HepG2 (cell line): ENCODE measurements around the gene MMAA. TPM values are rescaled to one million over a fixed set of nuclear protein-coding genes. Genes with fewer than 3 reads are reported as not detected.
A peak's percentile ranks its signal among the peaks of the same experiment; 100 is the strongest.
"Not testable (repeated sequence)": the region's sequence is repeated elsewhere in the genome, so short reads cannot be mapped to it uniquely, and the experiment has no call there.

Source experiments
- ATAC-seq: fragments of 200-7000 bp; cut with Tn5 transposase; 3 replicates; pipeline ENCODE4 v1.9.1; 2020; ENCODE audit warnings: mild to moderate bottlenecking, moderate library complexity
- BruUV-seq: library from RNA; stranded (reverse); fragments of 400-500 nt; replicated peaks from 2 replicates; lab custom pipeline; 2021; lab: Mats Ljungman, UMichigan
- CTCF ChIA-PET: fragments of 300-600 bp; formaldehyde crosslinking; extraction: SDS; loops from one replicate; lab custom pipeline; 2021; ENCODE audit warnings: low total read pairs, inconsistent platforms, low intra/inter-chr PET ratio; lab: Yijun Ruan, JAX
- POLR2A ChIA-PET: fragments of 350-600 bp; sonication (Branson Sonifier 250); formaldehyde crosslinking; loops from one replicate; lab custom pipeline; 2020; ENCODE audit warnings: antibody characterized with exemption, inconsistent platforms; lab: Yijun Ruan, JAX
- DNase-seq: peaks from one replicate; pipeline ENCODE4 v3.0.0-alpha.2; 2015; ENCODE audit warnings: low spot score
- FAIRE-seq: peaks from 3 replicates; lab custom pipeline; 2011; peaks lifted over from hg19 to GRCh38; lab: Jason Lieb, UNC
- H2AFZ ChIP-seq: one replicate; pipeline ENCODE4 v1.6.1; 2011; ENCODE audit warnings: low read length, inconsistent platforms
- H3K27ac ChIP-seq: fragments of 300-600 bp; 3 replicates; pipeline ENCODE4 v1.8.0; 2011; ENCODE audit warnings: mixed run types, mild to moderate bottlenecking, mixed read lengths, low read length, inconsistent platforms; ENCODE audit not compliant: insufficient read depth; ENCODE audit errors: extremely low read length
- H3K27me3 ChIP-seq, 2 experiments: fragments of 200-600 bp in 1 of 2; 2 replicates in 1 of 2; 3 replicates in 1 of 2; pipeline versions ENCODE4 v1.6.0 to v1.8.0; 2011; ENCODE audit warnings: low read length in 2 of 2, mild to moderate bottlenecking in 2 of 2, moderate library complexity in 2 of 2, inconsistent platforms in 1 of 2; ENCODE audit not compliant: insufficient read depth in 2 of 2, control insufficient read depth in 1 of 2
- H3K36me3 ChIP-seq, 2 experiments: fragments of 200-600 bp in 1 of 2; replicated peaks in 1 of 2; 2 replicates in 1 of 2; 3 replicates in 1 of 2; pipeline versions ENCODE4 v1.5.1 to v1.8.0; 2011; ENCODE audit warnings: low read length in 2 of 2, inconsistent platforms in 1 of 2; ENCODE audit not compliant: insufficient read depth in 2 of 2, control insufficient read depth in 1 of 2
- H3K4me1 ChIP-seq: 2 replicates; pipeline ENCODE4 v1.5.1; 2012; ENCODE audit warnings: low read length, inconsistent platforms; ENCODE audit not compliant: insufficient read depth
- H3K4me2 ChIP-seq: 2 replicates; pipeline ENCODE4 v1.6.0; 2011; ENCODE audit warnings: low read depth, low read length, inconsistent platforms
- H3K4me3 ChIP-seq, 3 experiments: fragments of 200-600 bp in 1 of 3; sonication (generic), shearing (Covaris generic) in 1 of 3; replicated peaks in 1 of 3; 2 replicates each; pipeline ENCODE4 v1.5.1; 2011 to 2016; ENCODE audit warnings: low read length in 3 of 3, inconsistent platforms in 2 of 3, low read depth in 2 of 3, mild to moderate bottlenecking in 2 of 3, control low read depth in 1 of 3, mixed read lengths in 1 of 3; ENCODE audit not compliant: insufficient read depth in 1 of 3
- H3K79me2 ChIP-seq: one replicate; pipeline ENCODE4 v1.6.1; 2011; ENCODE audit warnings: low read length, inconsistent platforms; ENCODE audit not compliant: insufficient read depth
- H3K9ac ChIP-seq: 2 replicates; pipeline ENCODE4 v1.6.0; 2011; ENCODE audit warnings: mild to moderate bottlenecking, low read depth, low read length, inconsistent platforms; ENCODE audit not compliant: insufficient read depth
- H3K9me3 ChIP-seq: 2 replicates; pipeline ENCODE4 v1.5.1; 2012; ENCODE audit warnings: mild to moderate bottlenecking, low read length
- H4K20me1 ChIP-seq: 2 replicates; pipeline ENCODE4 v1.6.0; 2011; ENCODE audit warnings: inconsistent platforms, mild to moderate bottlenecking, low read length, moderate library complexity; ENCODE audit not compliant: insufficient read depth
- CREM ChIP-seq, 2 experiments: sonication (generic) in 1 of 2; formaldehyde crosslinking in 1 of 2; IDR thresholded peaks; 2 replicates each; pipeline versions ENCODE4 v1.4.0 to v1.6.1; 2016 to 2020; ENCODE audit warnings: antibody characterized with exemption in 1 of 2, mild to moderate bottlenecking in 1 of 2, missing genetic modification reagents in 1 of 2
- FOXC1 ChIP-seq: sonication (generic); formaldehyde crosslinking; IDR thresholded peaks from 2 replicates; pipeline ENCODE4 v1.8.0; 2022; ENCODE audit warnings: mild to moderate bottlenecking, missing genetic modification reagents, borderline replicate concordance
- GTF2F1 ChIP-seq: fragments of 150-350 bp; IDR thresholded peaks from 2 replicates; pipeline ENCODE4 v1.6.1; 2014; ENCODE audit warnings: low read length
- JUND ChIP-seq: sonication (generic); formaldehyde crosslinking; IDR thresholded peaks from 2 replicates; pipeline ENCODE4 v1.8.0; 2022; ENCODE audit warnings: mild to moderate bottlenecking, missing genetic modification reagents
- NFIC ChIP-seq: IDR thresholded peaks from 2 replicates; pipeline ENCODE4 v1.6.1; 2012; ENCODE audit warnings: mild to moderate bottlenecking, low read length, inconsistent platforms
- RBAK ChIP-seq: sonication (generic); formaldehyde crosslinking; IDR thresholded peaks from 2 replicates; pipeline ENCODE4 v1.5.1; 2020; ENCODE audit warnings: mild to moderate bottlenecking, missing genetic modification reagents
- TCF7L2 ChIP-seq: IDR thresholded peaks from 2 replicates; pipeline ENCODE4 v1.6.1; 2011; ENCODE audit warnings: mild to moderate bottlenecking, low read depth, low read length, moderate library complexity
- ZFP90 ChIP-seq: sonication (generic); formaldehyde crosslinking; IDR thresholded peaks from 2 replicates; pipeline ENCODE4 v1.8.0; 2022; ENCODE audit warnings: missing genetic modification reagents, mild to moderate bottlenecking, inconsistent platforms, borderline replicate concordance
- ZNF180 ChIP-seq: sonication (generic); formaldehyde crosslinking; IDR thresholded peaks from 2 replicates; pipeline ENCODE4 v1.4.0; 2020; ENCODE audit warnings: low read depth, missing genetic modification reagents, borderline replicate concordance
- ZNF431 ChIP-seq: sonication (generic); formaldehyde crosslinking; IDR thresholded peaks from 2 replicates; pipeline ENCODE4 v1.9.0; 2022; ENCODE audit warnings: missing genetic modification reagents, low read depth, mild to moderate bottlenecking, borderline replicate concordance
- WGBS: methylation state at CpG from one replicate; pipeline ENCODE4 v1.1.6; 2017; ENCODE audit warnings: low lambda C conversion rate; 5-methylcytosine and 5-hydroxymethylcytosine counted together
- in situ Hi-C: cut with HindIII; loops from 2 replicates; pipeline ENCODE4 v1.10.0; 2017; ENCODE audit warnings: low pct_unique_long_range_greater_than_20kb; ENCODE audit not compliant: extremely low pct_ligation_motif_present
- intact Hi-C: fragments of 100-400 bp; cut with micrococcal nuclease; formaldehyde crosslinking; loops from one replicate; pipeline ENCODE4 v1.10.0; 2022; ENCODE audit not compliant: unreplicated experiment
- polyA plus RNA-seq, 8 experiments: library from polyadenylated mRNA; depleted of rRNA in 3 of 8; stranded (reverse) in 7 of 8; unstranded in 1 of 8; fragments of >200 nt; fragmentation: Illumina TruSeq in 4 of 8; extraction: Trizol in 4 of 8; gene quantifications; 2 replicates each; pipeline versions ENCODE4 v1.2.1 to v1.2.3, GENCODE V29; 2011 to 2016; ENCODE audit warnings: low read depth in 4 of 8, missing spikeins in 1 of 8, mixed read lengths in 1 of 8; ENCODE audit not compliant: insufficient read depth in 1 of 8
- total RNA-seq, 5 experiments: library from RNA; depleted of rRNA; stranded (reverse); fragments of >200 nt; fragmentation: Illumina TruSeq; extraction: Trizol; gene quantifications; 2 replicates each; pipeline ENCODE4 v1.2.3, GENCODE V29; 2016; ENCODE audit warnings: low read depth in 1 of 5
- TF ChIP-seq, protein P1 (sequence below): sonication (generic); formaldehyde crosslinking; IDR thresholded peaks from 2 replicates; pipeline ENCODE4 v1.4.0; 2020; ENCODE audit warnings: missing genetic modification reagents, borderline replicate concordance

The MMAA gene
- total and polyA plus RNA-seq, 2 of the 13 experiments (the other 11 are each of a cell fraction or from before 2014, with no cell fraction given) = 1.3 to 2.8 TPM

DNA sequence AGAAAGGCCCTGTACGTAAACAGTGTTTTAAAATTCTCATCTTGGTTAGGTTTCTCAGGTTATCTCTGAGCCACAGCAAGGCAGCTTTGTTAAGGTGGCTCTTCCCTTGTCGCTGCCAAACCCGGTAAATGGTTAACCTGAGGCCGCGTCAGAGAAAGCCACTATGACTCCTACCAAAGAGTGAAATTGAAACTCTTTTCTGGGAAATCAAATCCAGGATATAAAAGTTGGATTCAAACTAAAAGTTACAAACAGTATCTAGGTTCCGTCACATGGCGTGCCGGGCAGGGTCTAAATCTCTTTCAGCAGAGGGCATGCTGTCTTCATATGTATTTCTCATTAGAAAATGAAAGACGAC, 433 bp downstream of the MMAA start (continued):
- TF ChIP-seq NFIC (peak; percentile 23; the same call in 1 of the 2 replicates), CREM (IDR thresholded peaks at IDR 0.05) (0 out of 2 replicates have a peak, but pooled peaks have one; percentile 21), CREM (CRISPR knock-in tag; IDR thresholded peaks at IDR 0.05) (no peak), FOXC1 (CRISPR knock-in tag) (no peak)

DNA sequence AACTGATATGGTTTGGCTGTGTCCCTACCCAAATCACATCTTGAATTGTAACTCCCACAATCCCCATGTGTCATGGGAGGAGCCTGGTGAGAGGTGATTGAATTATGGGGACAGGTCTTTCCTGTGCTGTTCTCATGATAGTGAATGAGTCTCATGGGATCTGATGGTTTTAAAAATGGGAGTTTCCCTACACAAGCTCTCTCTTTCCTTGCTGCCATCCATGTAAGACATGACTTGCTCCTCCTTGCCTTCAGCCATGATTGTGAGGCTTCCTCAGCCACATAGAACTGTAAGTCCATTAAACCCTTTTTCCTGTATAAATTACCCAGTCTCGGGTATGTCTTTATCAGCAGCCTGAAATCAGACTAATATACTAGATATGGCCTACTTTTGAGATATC, 2.9 kb downstream of the MMAA start:
- in situ Hi-C loops, BruUV-seq, H3K36me3 ChIP-seq, intact Hi-C loops, ATAC-seq, DNase-seq, H3K27me3 ChIP-seq, H3K79me2 ChIP-seq, H3K9me3 ChIP-seq, POLR2A ChIA-PET, H3K4me2 ChIP-seq, H3K27ac ChIP-seq, H3K9ac ChIP-seq, H2AFZ ChIP-seq: not testable (repeated sequence)
- peaks cover 22% of the 10 kb centered on the region for H3K4me1 ChIP-seq
- 62% methylated on average over 1 of the region's 1 CpG for WGBS
- TF ChIP-seq ZNF431 (CRISPR knock-in tag) = peak; percentile 90
- TF ChIP-seq, all 625 proteins: peak for 1; not testable (repeated sequence) for 624
- H3K4me3 ChIP-seq, FAIRE-seq, CTCF ChIA-PET, H4K20me1 ChIP-seq: not testable (repeated sequence)

DNA sequence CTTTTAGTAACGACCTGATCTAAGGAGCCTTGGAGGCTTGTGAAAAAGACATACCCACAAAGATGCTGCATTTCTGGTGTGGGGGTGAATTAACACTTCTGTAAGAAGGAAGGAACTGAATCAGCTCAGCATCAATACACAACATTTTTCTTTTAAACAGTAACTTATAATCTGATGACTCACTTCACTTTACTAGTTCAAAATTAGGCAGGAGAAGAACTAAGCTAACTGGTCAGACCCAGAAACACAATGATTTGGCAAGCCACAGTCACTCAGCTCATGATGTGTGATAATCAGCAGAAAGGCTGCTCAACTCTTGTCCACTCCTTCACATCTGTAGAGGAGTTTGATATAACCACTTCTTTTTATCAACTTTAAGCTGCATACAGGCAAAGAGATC, 4.6 kb downstream of the MMAA start:
- no peak overlapping the region for H3K27ac ChIP-seq
- ATAC-seq (no peak), DNase-seq (no peak), FAIRE-seq (no peak)
- no TSS peak for BruUV-seq
- intact Hi-C loops = no loop called here
- H2AFZ ChIP-seq = no peak overlapping the region
- H3K4me1 ChIP-seq = peaks cover 9% of the 10 kb centered on the region
- H3K4me2 ChIP-seq = no peak overlapping the region
- ChIA-PET CTCF (no interaction called here), POLR2A (no interaction called here)
- WGBS = 74% methylated on average over 1 of the region's 1 CpG
- H3K9me3 ChIP-seq = no peaks in the 10 kb centered on the region
- no peaks in the 10 kb centered on the region for H3K36me3 ChIP-seq
- no peaks in the 10 kb centered on the region for H4K20me1 ChIP-seq
- no peak overlapping the region for H3K9ac ChIP-seq
- H3K4me3 ChIP-seq = no peak overlapping the region
- in situ Hi-C loops = no loop called here
- H3K79me2 ChIP-seq = no peaks in the 10 kb centered on the region
- H3K27me3 ChIP-seq = no peaks in the 10 kb centered on the region; a peak in 1 of 5 replicates
- TF ChIP-seq GTF2F1 (no peak), ZNF180 (CRISPR knock-in tag) (no peak), TCF7L2 (no peak), ZFP90 (no peak), JUND (CRISPR knock-in tag) (no peak), RBAK (CRISPR knock-in tag) (no peak)
- TF ChIP-seq, protein P1, sequence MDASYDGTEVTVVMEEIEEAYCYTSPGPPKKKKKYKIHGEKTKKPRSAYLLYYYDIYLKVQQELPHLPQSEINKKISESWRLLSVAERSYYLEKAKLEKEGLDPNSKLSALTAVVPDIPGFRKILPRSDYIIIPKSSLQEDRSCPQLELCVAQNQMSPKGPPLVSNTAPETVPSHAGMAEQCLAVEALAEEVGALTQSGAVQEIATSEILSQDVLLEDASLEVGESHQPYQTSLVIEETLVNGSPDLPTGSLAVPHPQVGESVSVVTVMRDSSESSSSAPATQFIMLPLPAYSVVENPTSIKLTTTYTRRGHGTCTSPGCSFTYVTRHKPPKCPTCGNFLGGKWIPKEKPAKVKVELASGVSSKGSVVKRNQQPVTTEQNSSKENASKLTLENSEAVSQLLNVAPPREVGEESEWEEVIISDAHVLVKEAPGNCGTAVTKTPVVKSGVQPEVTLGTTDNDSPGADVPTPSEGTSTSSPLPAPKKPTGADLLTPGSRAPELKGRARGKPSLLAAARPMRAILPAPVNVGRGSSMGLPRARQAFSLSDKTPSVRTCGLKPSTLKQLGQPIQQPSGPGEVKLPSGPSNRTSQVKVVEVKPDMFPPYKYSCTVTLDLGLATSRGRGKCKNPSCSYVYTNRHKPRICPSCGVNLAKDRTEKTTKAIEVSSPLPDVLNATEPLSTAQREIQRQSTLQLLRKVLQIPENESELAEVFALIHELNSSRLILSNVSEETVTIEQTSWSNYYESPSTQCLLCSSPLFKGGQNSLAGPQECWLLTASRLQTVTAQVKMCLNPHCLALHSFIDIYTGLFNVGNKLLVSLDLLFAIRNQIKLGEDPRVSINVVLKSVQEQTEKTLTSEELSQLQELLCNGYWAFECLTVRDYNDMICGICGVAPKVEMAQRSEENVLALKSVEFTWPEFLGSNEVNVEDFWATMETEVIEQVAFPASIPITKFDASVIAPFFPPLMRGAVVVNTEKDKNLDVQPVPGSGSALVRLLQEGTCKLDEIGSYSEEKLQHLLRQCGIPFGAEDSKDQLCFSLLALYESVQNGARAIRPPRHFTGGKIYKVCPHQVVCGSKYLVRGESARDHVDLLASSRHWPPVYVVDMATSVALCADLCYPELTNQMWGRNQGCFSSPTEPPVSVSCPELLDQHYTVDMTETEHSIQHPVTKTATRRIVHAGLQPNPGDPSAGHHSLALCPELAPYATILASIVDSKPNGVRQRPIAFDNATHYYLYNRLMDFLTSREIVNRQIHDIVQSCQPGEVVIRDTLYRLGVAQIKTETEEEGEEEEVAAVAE (CRISPR knock-in tag) = no peak
